ENCODE measurements around the gene LRP1. TPM values are rescaled to one million over a fixed set of nuclear protein-coding genes. Genes with fewer than 3 reads are reported as not detected.

Gene LRP1
- total RNA-seq, 1 donor from 2014 or later, result 138 TPM

DNA sequence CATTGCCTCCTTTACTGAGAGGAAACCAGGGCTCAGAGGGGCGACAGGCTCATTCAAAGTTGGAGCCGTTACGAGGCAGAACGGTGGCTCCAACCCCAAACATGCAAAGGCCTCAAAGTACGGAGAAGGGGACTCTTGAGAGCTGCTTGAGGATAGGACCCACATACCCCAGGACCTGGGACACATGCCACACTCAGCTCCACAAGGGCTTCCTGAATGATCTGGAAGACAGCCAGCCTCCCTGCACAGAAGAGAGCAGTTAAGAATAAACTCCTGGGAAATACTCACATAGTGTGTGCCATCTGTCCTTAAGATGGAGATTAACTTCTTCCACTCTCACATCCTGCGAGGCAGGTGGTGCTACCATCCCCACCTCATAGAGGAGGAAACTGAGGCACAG is 61.8 kb downstream of the LRP1 start:
- peaks cover 11% of the 10 kb centered on the region for H3K36me3 Mint-ChIP-seq
- no peaks in the 10 kb centered on the region for H3K9me3 Mint-ChIP-seq
- no peak overlapping the region for H3K4me3 Mint-ChIP-seq
- no peak for DNase-seq (ENCODE audit: extremely low spot score, unreplicated experiment)
- no peak overlapping the region for H3K27ac Mint-ChIP-seq
- H3K27me3 Mint-ChIP-seq, result no peaks in the 10 kb centered on the region
- H3K4me1 Mint-ChIP-seq (ENCODE audit: unreplicated experiment), result no peaks in the 10 kb centered on the region
- TF ChIP-seq, protein P1, sequence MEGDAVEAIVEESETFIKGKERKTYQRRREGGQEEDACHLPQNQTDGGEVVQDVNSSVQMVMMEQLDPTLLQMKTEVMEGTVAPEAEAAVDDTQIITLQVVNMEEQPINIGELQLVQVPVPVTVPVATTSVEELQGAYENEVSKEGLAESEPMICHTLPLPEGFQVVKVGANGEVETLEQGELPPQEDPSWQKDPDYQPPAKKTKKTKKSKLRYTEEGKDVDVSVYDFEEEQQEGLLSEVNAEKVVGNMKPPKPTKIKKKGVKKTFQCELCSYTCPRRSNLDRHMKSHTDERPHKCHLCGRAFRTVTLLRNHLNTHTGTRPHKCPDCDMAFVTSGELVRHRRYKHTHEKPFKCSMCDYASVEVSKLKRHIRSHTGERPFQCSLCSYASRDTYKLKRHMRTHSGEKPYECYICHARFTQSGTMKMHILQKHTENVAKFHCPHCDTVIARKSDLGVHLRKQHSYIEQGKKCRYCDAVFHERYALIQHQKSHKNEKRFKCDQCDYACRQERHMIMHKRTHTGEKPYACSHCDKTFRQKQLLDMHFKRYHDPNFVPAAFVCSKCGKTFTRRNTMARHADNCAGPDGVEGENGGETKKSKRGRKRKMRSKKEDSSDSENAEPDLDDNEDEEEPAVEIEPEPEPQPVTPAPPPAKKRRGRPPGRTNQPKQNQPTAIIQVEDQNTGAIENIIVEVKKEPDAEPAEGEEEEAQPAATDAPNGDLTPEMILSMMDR (conservative IDR thresholded peaks at IDR 0.05), result no peak

- H3K27ac Mint-ChIP-seq, result no peak overlapping the region
- no peaks in the 10 kb centered on the region for H3K4me1 Mint-ChIP-seq (ENCODE audit: unreplicated experiment)
- no peaks in the 10 kb centered on the region for H3K27me3 Mint-ChIP-seq
- TF ChIP-seq, protein P1 (conservative IDR thresholded peaks at IDR 0.05), result no peak
- peaks cover 11% of the 10 kb centered on the region for H3K36me3 Mint-ChIP-seq
- no peaks in the 10 kb centered on the region for H3K9me3 Mint-ChIP-seq
- DNase-seq (ENCODE audit: extremely low spot score, unreplicated experiment), result no peak
- H3K4me3 Mint-ChIP-seq, result no peak overlapping the region
Measured at GRCh38 chr12:57190821-57191220, 62.5 kb downstream of the LRP1 start.

DNA sequence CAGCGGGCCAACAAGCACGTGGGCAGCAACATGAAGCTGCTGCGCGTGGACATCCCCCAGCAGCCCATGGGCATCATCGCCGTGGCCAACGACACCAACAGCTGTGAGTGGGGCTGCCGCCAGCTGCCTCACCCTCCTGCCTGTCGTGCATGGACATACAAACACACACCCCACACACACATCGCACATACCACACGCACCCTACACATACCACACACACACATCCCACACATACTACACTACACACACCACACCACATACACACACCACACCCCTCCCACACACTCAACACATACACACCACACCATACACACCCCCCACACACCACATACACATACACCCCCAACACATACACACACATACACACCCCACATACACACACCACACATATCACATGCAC is 63.1 kb downstream of the LRP1 start:
- H3K27me3 Mint-ChIP-seq, result no peaks in the 10 kb centered on the region
- DNase-seq (ENCODE audit: extremely low spot score, unreplicated experiment), result no peak
- H3K27ac Mint-ChIP-seq, result no peak overlapping the region
- no peaks in the 10 kb centered on the region for H3K4me1 Mint-ChIP-seq (ENCODE audit: unreplicated experiment)
- H3K9me3 Mint-ChIP-seq, result no peaks in the 10 kb centered on the region
- TF ChIP-seq, protein P1 (conservative IDR thresholded peaks at IDR 0.05), result no peak
- H3K36me3 Mint-ChIP-seq, result peaks cover 14% of the 10 kb centered on the region
- H3K4me3 Mint-ChIP-seq, result no peak overlapping the region

DNA sequence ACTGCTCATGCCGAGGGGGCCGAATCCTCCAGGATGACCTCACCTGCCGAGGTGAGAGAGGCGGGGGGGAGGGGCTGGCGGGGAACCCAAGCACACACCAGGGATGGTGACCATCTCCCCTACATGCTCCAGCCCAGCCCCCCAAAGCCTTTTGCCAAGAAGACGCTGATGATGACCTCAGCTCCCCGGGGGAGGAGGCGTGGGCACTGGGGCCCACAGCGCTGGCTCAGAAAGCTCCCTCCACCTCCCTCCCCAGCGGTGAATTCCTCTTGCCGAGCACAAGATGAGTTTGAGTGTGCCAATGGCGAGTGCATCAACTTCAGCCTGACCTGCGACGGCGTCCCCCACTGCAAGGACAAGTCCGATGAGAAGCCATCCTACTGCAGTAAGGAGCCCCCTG is 64.6 kb downstream of the LRP1 start:
- no peaks in the 10 kb centered on the region for H3K9me3 Mint-ChIP-seq
- H3K36me3 Mint-ChIP-seq, result peaks cover 22% of the 10 kb centered on the region
- no peak overlapping the region for H3K27ac Mint-ChIP-seq
- H3K4me3 Mint-ChIP-seq, result no peak overlapping the region
- H3K4me1 Mint-ChIP-seq (ENCODE audit: unreplicated experiment), result no peaks in the 10 kb centered on the region
- H3K27me3 Mint-ChIP-seq, result no peaks in the 10 kb centered on the region
- DNase-seq (ENCODE audit: extremely low spot score, unreplicated experiment), result no peak
- TF ChIP-seq, protein P1 (conservative IDR thresholded peaks at IDR 0.05), result no peak

GRCh38 chr12:57193706-57194245 is 65.5 kb downstream of the LRP1 start:
- H3K9me3 Mint-ChIP-seq, result no peaks in the 10 kb centered on the region
- H3K27ac Mint-ChIP-seq, result no peak overlapping the region
- DNase-seq (ENCODE audit: extremely low spot score, unreplicated experiment), result no peak
- peaks cover 25% of the 10 kb centered on the region for H3K36me3 Mint-ChIP-seq
- H3K27me3 Mint-ChIP-seq, result no peaks in the 10 kb centered on the region
- H3K4me1 Mint-ChIP-seq (ENCODE audit: unreplicated experiment), result no peaks in the 10 kb centered on the region
- TF ChIP-seq, protein P1 (conservative IDR thresholded peaks at IDR 0.05), result no peak
- H3K4me3 Mint-ChIP-seq, result no peak overlapping the region

DNA sequence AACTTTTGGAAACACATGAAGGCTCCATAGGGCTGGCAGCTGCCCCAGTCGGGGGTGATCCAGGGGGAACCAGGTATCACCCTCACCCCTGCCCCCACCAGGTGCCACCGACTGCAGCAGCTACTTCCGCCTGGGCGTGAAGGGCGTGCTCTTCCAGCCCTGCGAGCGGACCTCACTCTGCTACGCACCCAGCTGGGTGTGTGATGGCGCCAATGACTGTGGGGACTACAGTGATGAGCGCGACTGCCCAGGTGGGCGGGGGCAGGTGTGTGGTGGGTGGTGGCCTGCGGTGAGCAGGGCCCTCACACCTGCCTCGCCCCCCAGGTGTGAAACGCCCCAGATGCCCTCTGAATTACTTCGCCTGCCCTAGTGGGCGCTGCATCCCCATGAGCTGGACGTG is 66.0 kb downstream of the LRP1 start:
- H3K4me1 Mint-ChIP-seq (ENCODE audit: unreplicated experiment), result no peaks in the 10 kb centered on the region
- H3K27me3 Mint-ChIP-seq, result no peaks in the 10 kb centered on the region
- no peaks in the 10 kb centered on the region for H3K9me3 Mint-ChIP-seq
- no peak overlapping the region for H3K27ac Mint-ChIP-seq
- H3K4me3 Mint-ChIP-seq, result no peak overlapping the region
- peaks cover 25% of the 10 kb centered on the region for H3K36me3 Mint-ChIP-seq
- DNase-seq (ENCODE audit: extremely low spot score, unreplicated experiment), result no peak
- TF ChIP-seq, protein P1 (conservative IDR thresholded peaks at IDR 0.05), result no peak
